GM19455 (cell line): Measurements from ENCODE around the gene NIP7.

Experiments used
- ATAC-seq: cut with Tn5 transposase; IDR thresholded peaks from one replicate; pipeline ENCODE4 v1.9.1; 2021; ENCODE audit not compliant: unreplicated experiment

NIP7 gene

GRCh38 chr16:69384974-69385373 lies 45.4 kb downstream of the NIP7 start:
- ATAC-seq, result no peak

- ATAC-seq, result no peak
Measured at GRCh38 chr16:69386596-69386995, 47.0 kb downstream of the NIP7 start.
